ENCODE data around the gene SUN3.

DNA sequence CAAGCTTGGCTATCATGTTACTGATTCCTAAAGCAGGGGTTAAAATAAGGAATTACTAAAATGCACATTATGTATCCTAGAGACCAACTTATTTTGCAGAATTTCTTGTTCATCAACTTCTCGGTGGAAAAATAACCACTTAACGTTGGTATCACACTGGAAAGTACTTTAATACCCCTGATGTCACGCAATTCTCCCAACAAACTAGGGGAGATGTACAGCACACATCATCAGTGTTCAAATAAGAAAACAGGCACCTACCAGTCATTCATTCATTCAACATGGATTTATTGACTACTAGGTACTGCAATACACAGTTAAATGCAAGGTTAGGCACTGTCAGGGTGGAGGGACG lies 50.1 kb downstream of the SUN3 start:
- TF ChIP-seq, protein P1, sequence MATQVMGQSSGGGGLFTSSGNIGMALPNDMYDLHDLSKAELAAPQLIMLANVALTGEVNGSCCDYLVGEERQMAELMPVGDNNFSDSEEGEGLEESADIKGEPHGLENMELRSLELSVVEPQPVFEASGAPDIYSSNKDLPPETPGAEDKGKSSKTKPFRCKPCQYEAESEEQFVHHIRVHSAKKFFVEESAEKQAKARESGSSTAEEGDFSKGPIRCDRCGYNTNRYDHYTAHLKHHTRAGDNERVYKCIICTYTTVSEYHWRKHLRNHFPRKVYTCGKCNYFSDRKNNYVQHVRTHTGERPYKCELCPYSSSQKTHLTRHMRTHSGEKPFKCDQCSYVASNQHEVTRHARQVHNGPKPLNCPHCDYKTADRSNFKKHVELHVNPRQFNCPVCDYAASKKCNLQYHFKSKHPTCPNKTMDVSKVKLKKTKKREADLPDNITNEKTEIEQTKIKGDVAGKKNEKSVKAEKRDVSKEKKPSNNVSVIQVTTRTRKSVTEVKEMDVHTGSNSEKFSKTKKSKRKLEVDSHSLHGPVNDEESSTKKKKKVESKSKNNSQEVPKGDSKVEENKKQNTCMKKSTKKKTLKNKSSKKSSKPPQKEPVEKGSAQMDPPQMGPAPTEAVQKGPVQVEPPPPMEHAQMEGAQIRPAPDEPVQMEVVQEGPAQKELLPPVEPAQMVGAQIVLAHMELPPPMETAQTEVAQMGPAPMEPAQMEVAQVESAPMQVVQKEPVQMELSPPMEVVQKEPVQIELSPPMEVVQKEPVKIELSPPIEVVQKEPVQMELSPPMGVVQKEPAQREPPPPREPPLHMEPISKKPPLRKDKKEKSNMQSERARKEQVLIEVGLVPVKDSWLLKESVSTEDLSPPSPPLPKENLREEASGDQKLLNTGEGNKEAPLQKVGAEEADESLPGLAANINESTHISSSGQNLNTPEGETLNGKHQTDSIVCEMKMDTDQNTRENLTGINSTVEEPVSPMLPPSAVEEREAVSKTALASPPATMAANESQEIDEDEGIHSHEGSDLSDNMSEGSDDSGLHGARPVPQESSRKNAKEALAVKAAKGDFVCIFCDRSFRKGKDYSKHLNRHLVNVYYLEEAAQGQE (IDR thresholded peaks at IDR 0.05; ENCODE audit: insufficient read depth in 1 of 2, low read depth in 2 of 2, low read length in 1 of 2) = no peak
- TF ChIP-seq POLR2AphosphoS5 (IDR thresholded peaks at IDR 0.05; ENCODE audit: low read depth, low read length) = no peak
